SK-N-MC (cell line): ENCODE data around the gene SLCO4A1.

Experiments
- EZH2 ChIP-seq: fragments of 200-600 bp; sonication (generic); IDR thresholded peaks from one replicate; pipeline ENCODE4 v1.6.1; 2017; ENCODE audit warnings: antibody characterized with exemption
- FOXP2 ChIP-seq: optimal IDR thresholded peaks from 2 replicates; pipeline ENCODE3; 2011; ENCODE audit warnings: mild to moderate bottlenecking, moderate library complexity; ENCODE audit not compliant: insufficient read depth; ENCODE audit errors: extremely low read length, control extremely low read depth
- POLR2AphosphoS5 ChIP-seq: IDR thresholded peaks from 2 replicates; pipeline ENCODE4 v1.6.1; 2012; ENCODE audit warnings: mild to moderate bottlenecking, low read depth, low read length, borderline replicate concordance

DNA sequence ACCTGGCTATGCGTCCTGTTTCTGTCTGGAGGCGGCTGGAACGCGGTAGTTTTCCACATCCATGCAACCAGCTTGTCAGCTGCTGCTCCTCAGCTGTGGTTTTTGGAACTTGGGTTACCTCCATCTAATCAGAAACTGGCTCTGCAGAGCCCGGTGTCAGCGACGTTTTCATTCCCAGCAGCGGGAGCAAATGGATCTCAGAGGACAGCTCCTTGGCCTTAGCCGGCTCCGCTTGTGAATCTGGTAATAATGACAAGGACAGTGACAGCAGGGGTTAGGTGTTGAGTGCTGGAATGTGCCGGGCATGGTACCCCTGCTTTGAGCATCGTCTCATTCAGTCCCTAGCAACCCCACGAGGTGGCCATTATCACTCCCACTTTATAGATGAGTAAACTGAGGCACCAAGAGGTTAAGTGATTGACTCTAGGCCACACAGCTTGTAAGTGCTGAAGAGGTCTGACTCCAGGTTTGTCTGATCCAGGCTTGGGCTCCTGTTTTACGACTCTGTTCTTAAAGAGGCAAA, 1.3 kb downstream of the SLCO4A1 start:
- TF ChIP-seq EZH2 (no peak), POLR2AphosphoS5 (no peak), FOXP2 (no peak)
